Erythroblast (primary cell): ENCODE results near the gene TULP4.

Experiments
- GATA1 ChIP-seq: IDR thresholded peaks from 2 replicates; pipeline ENCODE4 v1.6.1; 2011; ENCODE audit warnings: low read depth, mild to moderate bottlenecking, control low read depth, low read length, moderate library complexity
- POLR2A ChIP-seq: IDR thresholded peaks from 2 replicates; pipeline ENCODE4 v1.6.1; 2011; ENCODE audit warnings: mild to moderate bottlenecking, low read length

- TF ChIP-seq POLR2A: no peak
- no peak for TF ChIP-seq GATA1
Measured at GRCh38 chr6:158389193-158389919, 77.1 kb downstream of the TULP4 start.
